Testis (tissue), 3 donors: ENCODE data around the gene DDAH2. TPM values are rescaled to one million over a fixed set of nuclear protein-coding genes. Genes with fewer than 3 reads are reported as not detected.
"Not testable (repeated sequence)": the region's sequence is repeated elsewhere in the genome, so short reads cannot be mapped to it uniquely, and the experiment has no call there.

Experiments used
- DNase-seq: peaks from one replicate; pipeline ENCODE4 v3.0.0-alpha.2; 2019
- H3K27ac ChIP-seq, 2 donors: fragments of 200-600 bp; sonication (generic); one replicate each; pipeline ENCODE4 v1.5.1; 2019
- H3K27me3 ChIP-seq: fragments of 200-600 bp; sonication (generic); one replicate; pipeline ENCODE4 v1.5.1; 2019
- H3K36me3 ChIP-seq: fragments of 200-600 bp; sonication (generic); one replicate; pipeline ENCODE4 v1.5.1; 2017; ENCODE audit warnings: low read depth; ENCODE audit errors: missing control alignments
- H3K4me1 ChIP-seq: fragments of 200-600 bp; sonication (generic); one replicate; pipeline ENCODE4 v1.5.1; 2019
- H3K4me3 ChIP-seq, 2 donors: fragments of 200-600 bp; sonication (generic); one replicate each; pipeline ENCODE4 v1.5.1; 2017 to 2019
- H3K9me3 ChIP-seq: fragments of 200-600 bp; sonication (generic); one replicate; pipeline ENCODE4 v1.5.1; 2017
- POLR2A ChIP-seq: fragments of 450-650 bp; IDR thresholded peaks from one replicate; pipeline ENCODE4 v1.6.1; 2017; ENCODE audit warnings: antibody characterized with exemption, mild to moderate bottlenecking, moderate library complexity
- WGBS, 2 donors: methylation state at CpG; one replicate each; pipeline ENCODE4 v1.1.5; 2018; 5-methylcytosine and 5-hydroxymethylcytosine counted together
- intact Hi-C: fragments of 100-400 bp; cut with DNase I; formaldehyde crosslinking; loops from one replicate; pipeline ENCODE4 v1.15.1; 2023; ENCODE audit warnings: low total_unique reads
- polyA plus RNA-seq: library from polyadenylated mRNA; stranded (reverse); fragments of 350-450 nt; fragmentation: Illumina TruSeq; extraction: RNeasy Lipid Tissue Mini Kit (QIAGEN cat#74804); gene quantifications from one replicate; pipeline ENCODE4 v1.2.3, GENCODE V29; 2014; ENCODE audit warnings: low read depth, low replicate concordance; ENCODE audit not compliant: insufficient read depth
- total RNA-seq, 2 donors: library from RNA; depleted of rRNA; stranded (reverse); fragments of >200 nt; gene quantifications; one replicate each; pipeline ENCODE4 v1.2.3, GENCODE V29; 2016
- TF ChIP-seq, protein P1 (sequence below), 3 experiments: fragments of 450-650 bp in 2 of 3; fragments of 200-600 bp in 1 of 3; sonication (generic) in 1 of 3; IDR thresholded peaks; one replicate each; pipeline ENCODE4 v1.5.1; 2016 to 2019; ENCODE audit warnings: antibody characterized with exemption in 3 of 3, mild to moderate bottlenecking in 2 of 3, moderate library complexity in 1 of 3

The DDAH2 gene
- total and polyA plus RNA-seq, 3 donors from 2014 or later, result 19.6 to 50.8 (median 38.0) TPM

DNA sequence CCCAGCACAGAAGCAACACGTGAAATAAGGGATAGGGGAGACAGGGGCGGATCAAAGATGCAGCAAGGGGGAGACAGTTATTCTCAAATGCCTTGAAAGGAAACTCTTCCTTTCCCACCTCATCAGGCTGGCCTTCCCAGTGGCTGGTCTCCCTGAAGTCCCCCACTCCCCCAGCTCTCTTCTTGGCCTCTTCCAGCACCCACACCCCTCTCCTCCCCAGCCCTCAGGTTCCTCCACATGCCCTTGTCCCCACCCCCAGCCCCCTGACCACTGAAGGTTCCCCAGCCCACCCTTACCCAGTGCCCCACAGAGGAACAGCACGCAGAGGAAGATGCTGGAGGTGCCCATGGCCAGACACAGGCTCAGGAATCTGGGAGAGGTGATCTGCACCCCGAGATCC is 15.6 kb downstream of the DDAH2 start:
- Histone ChIP-seq H3K9me3 (no peaks in the 10 kb centered on the region), H3K27me3 (no peaks in the 10 kb centered on the region), H3K36me3 (no peaks in the 10 kb centered on the region), H3K27ac (no peak overlapping the region), H3K4me1 (peaks cover 3% of the 10 kb centered on the region), H3K4me3 (no peak overlapping the region)
- no peak for TF ChIP-seq POLR2A
- TF ChIP-seq, protein P1, sequence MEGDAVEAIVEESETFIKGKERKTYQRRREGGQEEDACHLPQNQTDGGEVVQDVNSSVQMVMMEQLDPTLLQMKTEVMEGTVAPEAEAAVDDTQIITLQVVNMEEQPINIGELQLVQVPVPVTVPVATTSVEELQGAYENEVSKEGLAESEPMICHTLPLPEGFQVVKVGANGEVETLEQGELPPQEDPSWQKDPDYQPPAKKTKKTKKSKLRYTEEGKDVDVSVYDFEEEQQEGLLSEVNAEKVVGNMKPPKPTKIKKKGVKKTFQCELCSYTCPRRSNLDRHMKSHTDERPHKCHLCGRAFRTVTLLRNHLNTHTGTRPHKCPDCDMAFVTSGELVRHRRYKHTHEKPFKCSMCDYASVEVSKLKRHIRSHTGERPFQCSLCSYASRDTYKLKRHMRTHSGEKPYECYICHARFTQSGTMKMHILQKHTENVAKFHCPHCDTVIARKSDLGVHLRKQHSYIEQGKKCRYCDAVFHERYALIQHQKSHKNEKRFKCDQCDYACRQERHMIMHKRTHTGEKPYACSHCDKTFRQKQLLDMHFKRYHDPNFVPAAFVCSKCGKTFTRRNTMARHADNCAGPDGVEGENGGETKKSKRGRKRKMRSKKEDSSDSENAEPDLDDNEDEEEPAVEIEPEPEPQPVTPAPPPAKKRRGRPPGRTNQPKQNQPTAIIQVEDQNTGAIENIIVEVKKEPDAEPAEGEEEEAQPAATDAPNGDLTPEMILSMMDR (IDR thresholded peaks at IDR 0.05), result no peak
- intact Hi-C loops, result no loop called here
- 69 to 82% methylated on average over 4 of the region's 4 CpGs for WGBS, 2 donors
- DNase-seq, result no peak

DNA sequence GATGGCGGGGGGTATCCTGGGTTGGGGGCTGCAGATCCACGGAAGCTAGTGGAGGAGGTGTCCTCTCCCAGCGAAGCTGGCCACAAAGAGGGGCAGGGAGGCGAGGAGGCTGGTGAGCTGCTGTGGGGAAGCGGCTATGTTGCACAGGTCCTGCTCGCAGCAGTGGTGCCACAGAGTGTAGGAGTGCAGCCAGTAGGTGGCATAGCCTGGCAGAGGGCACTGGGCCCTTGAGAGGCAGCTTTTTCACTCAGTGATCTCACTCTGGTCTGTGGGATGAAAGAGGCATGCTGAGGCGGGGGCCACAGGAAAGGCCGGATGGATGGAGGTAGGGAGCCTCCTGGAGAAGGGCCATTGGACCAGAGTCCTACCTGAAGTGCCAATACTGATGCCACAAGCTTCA is 16.8 kb downstream of the DDAH2 start:
- Histone ChIP-seq H3K4me3 (no peak overlapping the region), H3K36me3 (no peaks in the 10 kb centered on the region), H3K9me3 (no peaks in the 10 kb centered on the region), H3K27me3 (no peaks in the 10 kb centered on the region), H3K27ac (no peak overlapping the region), H3K4me1 (peaks cover 3% of the 10 kb centered on the region)
- WGBS, 2 donors, result 92 to 97% methylated on average over 8 of the region's 8 CpGs
- TF ChIP-seq, protein P1 (IDR thresholded peaks at IDR 0.05), result no peak
- no peak for TF ChIP-seq POLR2A
- no peak for DNase-seq
- intact Hi-C loops, result no loop called here

DNA sequence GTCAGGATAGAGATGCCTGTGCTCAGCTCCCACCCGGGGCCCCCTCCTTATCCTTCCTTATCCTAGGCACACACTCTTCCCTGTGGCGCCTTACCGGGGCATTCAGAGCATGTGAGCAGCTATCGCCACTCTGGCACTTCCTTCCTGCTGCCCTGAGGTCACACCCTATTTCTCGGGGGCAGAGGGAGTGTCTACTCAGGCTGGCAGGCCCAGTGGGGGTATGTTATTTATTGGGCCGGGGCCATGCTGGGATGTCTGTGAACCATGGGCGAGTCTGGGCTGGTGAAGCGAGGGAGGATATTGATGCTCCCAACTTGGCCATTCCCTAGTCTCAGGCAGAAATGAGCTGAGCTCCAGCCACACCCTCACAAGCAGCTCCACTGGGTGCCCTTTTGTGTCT is 17.9 kb downstream of the DDAH2 start:
- peaks cover 3% of the 10 kb centered on the region for H3K4me1 ChIP-seq
- intact Hi-C loops, result no loop called here
- no peaks in the 10 kb centered on the region for H3K36me3 ChIP-seq
- no peak overlapping the region for H3K27ac ChIP-seq
- no peak overlapping the region for H3K4me3 ChIP-seq
- H3K27me3 ChIP-seq, result no peaks in the 10 kb centered on the region
- 62 to 64% methylated on average over 8 of the region's 8 CpGs for WGBS, 2 donors
- TF ChIP-seq, protein P1 (IDR thresholded peaks at IDR 0.05), result no peak
- TF ChIP-seq POLR2A, result no peak
- no peaks in the 10 kb centered on the region for H3K9me3 ChIP-seq
- DNase-seq, result no peak

DNA sequence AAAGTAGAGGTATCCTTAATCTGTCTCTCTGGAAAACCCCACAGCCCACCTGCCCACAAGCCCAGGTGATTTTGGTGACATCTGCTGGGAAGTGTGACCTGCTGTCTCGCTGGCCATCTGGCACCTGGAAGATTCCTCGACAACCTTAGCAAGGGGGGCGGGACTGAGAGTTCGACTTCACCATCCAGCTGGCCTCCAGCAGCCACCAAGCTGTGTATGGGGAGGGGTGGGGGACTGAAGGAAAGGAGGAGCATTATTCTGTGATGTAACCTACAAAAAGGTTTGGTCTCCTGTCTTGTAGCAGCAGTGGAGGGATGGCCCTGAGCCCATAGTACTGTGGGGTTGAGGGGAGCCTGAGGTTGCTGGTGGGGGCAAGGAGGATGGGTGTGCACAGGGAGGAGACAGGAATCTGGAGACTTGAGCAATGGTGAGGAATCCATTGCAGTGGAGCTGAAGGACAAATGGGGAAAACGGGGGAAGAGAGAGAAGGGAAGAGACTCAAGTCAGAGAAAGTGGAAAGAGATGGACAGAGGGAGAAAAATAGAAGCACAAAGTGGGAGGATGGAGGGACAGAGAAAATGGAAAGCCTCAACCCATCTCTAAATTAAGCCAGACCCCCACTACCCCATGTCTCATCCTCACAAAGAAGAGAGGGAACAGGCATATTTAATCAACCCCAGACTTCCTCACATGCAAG is 18.4 kb downstream of the DDAH2 start:
- Histone ChIP-seq H3K27me3 (no peaks in the 10 kb centered on the region), H3K4me3 (no peak overlapping the region), H3K4me1 (peaks cover 3% of the 10 kb centered on the region), H3K27ac (no peak overlapping the region), H3K9me3 (no peaks in the 10 kb centered on the region), H3K36me3 (no peaks in the 10 kb centered on the region)
- no peak for DNase-seq
- WGBS, 2 donors, result 69 to 73% methylated on average over 5 of the region's 5 CpGs
- no peak for TF ChIP-seq POLR2A
- TF ChIP-seq, protein P1 (IDR thresholded peaks at IDR 0.05), result no peak
- intact Hi-C loops, result no loop called here

DNA sequence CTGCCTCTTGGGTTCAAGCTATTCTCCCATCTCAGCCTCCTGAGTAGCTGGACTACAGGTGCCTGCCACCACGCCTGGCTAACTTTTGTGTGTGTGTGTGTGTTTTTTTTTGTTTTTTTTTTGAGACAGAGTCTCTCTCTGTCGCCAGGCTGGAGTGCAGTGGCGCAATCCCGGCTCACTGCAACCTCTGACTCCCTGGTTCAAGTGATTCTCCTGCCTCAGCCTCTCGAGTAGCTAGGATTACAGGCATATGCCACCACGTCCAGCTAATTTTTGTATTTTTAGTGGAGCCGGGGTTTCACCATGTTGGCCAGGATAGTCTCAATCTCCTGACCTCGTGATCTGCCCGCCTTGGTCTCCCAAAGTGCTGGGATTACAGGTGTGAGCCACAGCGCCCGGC is 19.9 kb downstream of the DDAH2 start:
- H3K27ac ChIP-seq, intact Hi-C loops, H3K4me1 ChIP-seq, H3K4me3 ChIP-seq, DNase-seq, H3K27me3 ChIP-seq, H3K36me3 ChIP-seq, H3K9me3 ChIP-seq: not testable (repeated sequence)
- 91% methylated on average over 11 of the region's 11 CpGs for WGBS, 2 donors
